Fibroblast of skin of left quadriceps (primary cell): ENCODE measurements around the gene CFAP58.

ENCODE experiments used
- DNase-seq, 2 experiments: peaks; one replicate each; pipeline ENCODE4 v3.0.0-alpha.2; 2013; ENCODE audit warnings: low read depth in 2 of 2

Gene CFAP58

GRCh38 chr10:104334561-104334960, 19.1 kb upstream of the CFAP58 start:
- no peak for DNase-seq

GRCh38 chr10:104334965-104335650, 18.5 kb upstream of the CFAP58 start:
- no peak for DNase-seq

DNA sequence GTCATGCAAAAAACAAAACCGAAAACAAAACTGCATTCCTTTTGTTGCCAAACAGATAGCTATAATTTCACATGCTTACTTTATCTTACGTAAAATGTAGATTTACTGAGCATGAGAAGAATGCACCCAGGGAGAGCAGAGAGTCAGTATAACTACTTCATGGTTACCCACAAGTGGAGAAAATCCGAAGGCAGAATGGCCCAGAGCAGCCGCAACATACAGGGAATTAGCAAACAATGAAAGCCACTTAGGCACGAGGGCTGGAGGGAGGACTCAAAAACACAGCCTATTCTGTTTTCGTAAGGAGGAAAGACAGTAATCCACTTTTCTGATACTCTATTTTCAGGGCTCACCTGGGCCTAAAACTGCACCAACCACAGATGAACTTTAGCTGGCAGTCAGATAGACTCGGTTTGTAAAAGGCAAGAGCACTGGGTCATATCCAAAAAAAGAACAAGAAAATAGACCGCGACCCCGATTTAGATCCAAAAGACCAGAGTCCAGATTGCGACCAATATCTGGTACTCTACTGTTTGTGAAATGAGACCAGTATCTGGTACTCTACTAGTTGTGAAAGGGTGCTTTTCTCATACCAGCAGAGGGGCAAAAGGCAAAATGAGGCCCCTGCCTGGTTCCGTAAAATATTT, 16.7 kb upstream of the CFAP58 start:
- DNase-seq = peak in 1 of 2 experiments; percentile 50

DNA sequence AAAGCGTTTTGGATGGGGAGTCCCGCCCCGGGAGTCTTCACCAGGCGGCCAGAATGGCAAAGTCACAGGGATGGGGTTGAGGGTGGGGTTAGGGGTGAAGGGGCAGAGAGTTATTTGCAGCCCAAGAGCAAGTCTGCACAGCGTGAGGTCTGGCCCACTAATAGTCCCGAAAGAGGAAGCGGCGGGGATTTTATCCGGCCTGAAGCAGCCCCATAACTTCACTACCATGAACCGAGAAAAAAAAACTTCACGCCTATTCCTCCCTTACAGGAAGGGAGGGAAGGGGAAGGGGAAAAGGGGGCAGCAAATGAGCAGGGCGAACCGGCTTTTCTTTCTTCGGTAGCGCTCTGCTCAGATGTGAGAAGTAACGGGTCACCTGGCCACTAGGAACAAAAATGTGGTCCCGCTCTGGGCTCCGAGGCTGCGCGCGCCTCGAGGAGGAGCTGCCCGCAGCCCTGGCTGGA, 16.1 kb upstream of the CFAP58 start:
- no peak for DNase-seq

GRCh38 chr10:104337985-104338735, 15.5 kb upstream of the CFAP58 start, which contains the start of gene ITPRIP:
Gene ITPRIP (minus strand): TSS chr10:104338465. CDS start chr10:104316051, 22,414 bp downstream.
- DNase-seq = peak in 1 of 2 experiments; percentile 71

GRCh38 chr10:104339469-104340110, 14.0 kb upstream of the CFAP58 start:
- peak in 1 of 2 experiments; percentile 52 for DNase-seq

GRCh38 chr10:104340111-104340526, 13.5 kb upstream of the CFAP58 start:
- DNase-seq = no peak

GRCh38 chr10:104340641-104341040, 13.0 kb upstream of the CFAP58 start:
- DNase-seq = no peak

GRCh38 chr10:104342941-104343411, 10.7 kb upstream of the CFAP58 start:
- no peak for DNase-seq

- no peak for DNase-seq
Measured at GRCh38 chr10:104344219-104344618, 9.4 kb upstream of the CFAP58 start.

GRCh38 chr10:104345515-104345914, 8.1 kb upstream of the CFAP58 start:
- no peak for DNase-seq

DNA sequence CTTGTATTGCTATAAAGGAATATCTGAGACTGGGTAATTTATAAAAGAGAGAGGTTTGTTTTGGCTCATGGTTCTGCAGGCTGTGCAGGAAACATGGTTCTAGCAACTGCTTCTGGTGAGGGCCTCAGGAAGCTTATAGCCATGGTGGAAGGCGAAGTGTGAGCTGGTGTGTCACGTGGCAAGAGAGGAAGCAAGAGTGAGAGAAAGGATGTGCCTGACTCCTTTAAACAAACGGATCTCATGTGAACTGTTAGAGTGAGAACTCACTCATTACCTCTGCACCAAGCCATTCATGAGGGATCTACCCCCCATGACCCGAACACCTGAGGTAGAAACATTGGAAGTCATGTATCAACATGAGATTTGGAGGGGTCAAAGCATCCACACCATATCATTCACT, 7.7 kb upstream of the CFAP58 start:
- DNase-seq = no peak

- no peak for DNase-seq
Measured at GRCh38 chr10:104347295-104348045, 6.2 kb upstream of the CFAP58 start.

GRCh38 chr10:104348601-104349000, 5.0 kb upstream of the CFAP58 start:
- no peak for DNase-seq

GRCh38 chr10:104349623-104350126, 4.0 kb upstream of the CFAP58 start:
- DNase-seq = no peak

DNA sequence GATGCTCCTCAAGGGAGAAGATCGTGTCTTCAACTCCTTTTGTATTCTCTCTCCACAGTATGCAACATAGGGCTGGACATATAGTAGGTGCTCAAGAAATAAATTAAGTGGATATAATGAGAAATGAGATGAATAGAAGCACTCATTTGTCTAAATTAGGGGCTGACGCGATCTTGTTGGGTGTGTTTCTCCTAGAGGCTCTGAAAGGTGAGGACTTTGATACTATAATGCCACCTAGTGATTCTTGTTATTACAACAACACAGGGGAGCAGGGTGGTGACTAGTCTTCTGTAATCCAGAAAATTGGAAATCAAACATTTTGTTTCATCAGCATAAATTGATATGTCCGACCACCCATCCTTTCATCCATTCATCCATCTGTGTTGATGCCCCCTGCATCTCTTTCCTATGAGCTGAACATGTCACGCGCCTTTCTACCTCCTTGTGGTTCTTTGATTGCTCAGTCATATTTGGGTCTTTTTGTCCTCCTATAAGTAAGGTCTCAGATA, 3.5 kb upstream of the CFAP58 start:
- DNase-seq = no peak

- DNase-seq = no peak
Measured at GRCh38 chr10:104351061-104351702, 2.5 kb upstream of the CFAP58 start.

- no peak for DNase-seq
Measured at GRCh38 chr10:104351919-104352318, 1.7 kb upstream of the CFAP58 start.

GRCh38 chr10:104359811-104360210, 6.2 kb downstream of the CFAP58 start:
- no peak for DNase-seq

GRCh38 chr10:104367904-104368303, 14.3 kb downstream of the CFAP58 start:
- no peak for DNase-seq
